Measurements from ENCODE around the gene CBLB. TPM values are rescaled to one million over a fixed set of nuclear protein-coding genes. Genes with fewer than 3 reads are reported as not detected.

CBLB gene
- total and polyA plus RNA-seq, 9 of the 15 experiments (the other 6 are each of a cell fraction or from before 2014, with no cell fraction given): 1.8 to 8.1 (median 5.3) TPM

DNA sequence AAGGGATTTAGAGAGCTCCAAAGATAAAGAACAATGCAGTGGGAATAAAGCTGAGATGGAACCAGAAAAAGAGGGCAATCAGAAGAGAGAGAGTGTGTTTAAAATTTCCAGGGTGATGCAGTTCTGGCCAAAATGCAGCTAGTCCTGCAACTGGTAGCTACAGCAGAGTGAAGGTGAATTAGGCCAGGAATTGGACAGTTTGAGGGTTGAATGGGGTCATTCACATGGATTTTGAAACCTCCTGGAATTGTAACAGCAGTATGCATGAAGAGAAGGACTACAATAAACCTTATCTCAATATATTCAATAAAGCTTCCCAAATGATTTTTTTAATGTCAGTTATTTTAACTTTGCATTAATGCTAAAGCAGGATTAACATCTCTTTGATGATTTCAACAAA, 85.2 kb downstream of the CBLB start:
- ATAC-seq (no peak), DNase-seq (ENCODE audit: extremely low read depth in 1 of 4, low spot score in 3 of 4) (no peak), FAIRE-seq (no peak)
- no peaks in the 10 kb centered on the region for H4K20me1 ChIP-seq (replicated peaks; ENCODE audit: control insufficient read depth, insufficient read depth, low read length)
- intact Hi-C loops (cut with micrococcal nuclease): no loop called here
- in situ Hi-C loops (cut with MboI): no loop called here
- no peak overlapping the region for H3K4me3 ChIP-seq
- no peaks in the 10 kb centered on the region for H3K27me3 ChIP-seq (ENCODE audit: control insufficient read depth in 2 of 2, insufficient read depth in 2 of 2, low read length in 2 of 2)
- no peaks in the 10 kb centered on the region for H3K36me3 ChIP-seq (ENCODE audit: control insufficient read depth, insufficient read depth, low read length)
- TF ChIP-seq HSF4 (CRISPR knock-in tag; IDR thresholded peaks at IDR 0.05; ENCODE audit: borderline replicate concordance): no peak
- TF ChIP-seq LEF1 (IDR thresholded peaks at IDR 0.05): no peak
- TF ChIP-seq, protein P1, sequence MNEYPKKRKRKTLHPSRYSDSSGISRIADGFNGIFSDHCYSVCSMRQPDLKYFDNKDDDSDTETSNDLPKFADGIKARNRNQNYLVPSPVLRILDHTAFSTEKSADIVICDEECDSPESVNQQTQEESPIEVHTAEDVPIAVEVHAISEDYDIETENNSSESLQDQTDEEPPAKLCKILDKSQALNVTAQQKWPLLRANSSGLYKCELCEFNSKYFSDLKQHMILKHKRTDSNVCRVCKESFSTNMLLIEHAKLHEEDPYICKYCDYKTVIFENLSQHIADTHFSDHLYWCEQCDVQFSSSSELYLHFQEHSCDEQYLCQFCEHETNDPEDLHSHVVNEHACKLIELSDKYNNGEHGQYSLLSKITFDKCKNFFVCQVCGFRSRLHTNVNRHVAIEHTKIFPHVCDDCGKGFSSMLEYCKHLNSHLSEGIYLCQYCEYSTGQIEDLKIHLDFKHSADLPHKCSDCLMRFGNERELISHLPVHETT (CRISPR knock-in tag; conservative IDR thresholded peaks at IDR 0.05 in 1 of 2, IDR thresholded peaks at IDR 0.05 in 1 of 2): no peak
- TF ChIP-seq ZBTB17 (CRISPR knock-in tag; IDR thresholded peaks at IDR 0.05): no peak
- TF ChIP-seq TCF7 (IDR thresholded peaks at IDR 0.05; ENCODE audit: borderline replicate concordance): no peak
- no peak for TF ChIP-seq STAG1 (CRISPR knock-in tag; IDR thresholded peaks at IDR 0.05; ENCODE audit: borderline replicate concordance)
- TF ChIP-seq ZNF232 (CRISPR knock-in tag; IDR thresholded peaks at IDR 0.05): no peak
- TF ChIP-seq, protein P2, sequence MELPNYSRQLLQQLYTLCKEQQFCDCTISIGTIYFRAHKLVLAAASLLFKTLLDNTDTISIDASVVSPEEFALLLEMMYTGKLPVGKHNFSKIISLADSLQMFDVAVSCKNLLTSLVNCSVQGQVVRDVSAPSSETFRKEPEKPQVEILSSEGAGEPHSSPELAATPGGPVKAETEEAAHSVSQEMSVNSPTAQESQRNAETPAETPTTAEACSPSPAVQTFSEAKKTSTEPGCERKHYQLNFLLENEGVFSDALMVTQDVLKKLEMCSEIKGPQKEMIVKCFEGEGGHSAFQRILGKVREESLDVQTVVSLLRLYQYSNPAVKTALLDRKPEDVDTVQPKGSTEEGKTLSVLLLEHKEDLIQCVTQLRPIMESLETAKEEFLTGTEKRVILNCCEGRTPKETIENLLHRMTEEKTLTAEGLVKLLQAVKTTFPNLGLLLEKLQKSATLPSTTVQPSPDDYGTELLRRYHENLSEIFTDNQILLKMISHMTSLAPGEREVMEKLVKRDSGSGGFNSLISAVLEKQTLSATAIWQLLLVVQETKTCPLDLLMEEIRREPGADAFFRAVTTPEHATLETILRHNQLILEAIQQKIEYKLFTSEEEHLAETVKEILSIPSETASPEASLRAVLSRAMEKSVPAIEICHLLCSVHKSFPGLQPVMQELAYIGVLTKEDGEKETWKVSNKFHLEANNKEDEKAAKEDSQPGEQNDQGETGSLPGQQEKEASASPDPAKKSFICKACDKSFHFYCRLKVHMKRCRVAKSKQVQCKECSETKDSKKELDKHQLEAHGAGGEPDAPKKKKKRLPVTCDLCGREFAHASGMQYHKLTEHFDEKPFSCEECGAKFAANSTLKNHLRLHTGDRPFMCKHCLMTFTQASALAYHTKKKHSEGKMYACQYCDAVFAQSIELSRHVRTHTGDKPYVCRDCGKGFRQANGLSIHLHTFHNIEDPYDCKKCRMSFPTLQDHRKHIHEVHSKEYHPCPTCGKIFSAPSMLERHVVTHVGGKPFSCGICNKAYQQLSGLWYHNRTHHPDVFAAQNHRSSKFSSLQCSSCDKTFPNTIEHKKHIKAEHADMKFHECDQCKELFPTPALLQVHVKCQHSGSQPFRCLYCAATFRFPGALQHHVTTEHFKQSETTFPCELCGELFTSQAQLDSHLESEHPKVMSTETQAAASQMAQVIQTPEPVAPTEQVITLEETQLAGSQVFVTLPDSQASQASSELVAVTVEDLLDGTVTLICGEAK (IDR thresholded peaks at IDR 0.05): no peak
- TF ChIP-seq, protein P2 (CRISPR knock-in tag; IDR thresholded peaks at IDR 0.05): no peak
- TF ChIP-seq U2AF1 (optimal IDR thresholded peaks at IDR 0.05; ENCODE audit: low read depth, low read length): no peak
- no peak for TF ChIP-seq TAF7 (tag; IDR thresholded peaks at IDR 0.05)
- no peak for TF ChIP-seq CBFA2T3 (IDR thresholded peaks at IDR 0.05)
- TF ChIP-seq ZNF696 (CRISPR knock-in tag; conservative IDR thresholded peaks at IDR 0.05): no peak
- TF ChIP-seq ZNF764 (CRISPR knock-in tag; IDR thresholded peaks at IDR 0.05; ENCODE audit: low read depth): no peak
- TF ChIP-seq ZNF282 (CRISPR knock-in tag; IDR thresholded peaks at IDR 0.05): no peak
- TF ChIP-seq RB1 (IDR thresholded peaks at IDR 0.05; ENCODE audit: low read depth): no peak
- no peak overlapping the region for H3K27ac ChIP-seq (ENCODE audit: extremely low read depth, low read depth, low read length)
- no peak overlapping the region for H2AFZ ChIP-seq (ENCODE audit: low read depth, low read length)
- H3K4me1 ChIP-seq (replicated peaks in 1 of 2; ENCODE audit: control insufficient read depth in 2 of 2, insufficient read depth in 2 of 2, low read length in 2 of 2): no peaks in the 10 kb centered on the region
- BruUV-seq (replicated peaks): no TSS peak
- no peaks in the 10 kb centered on the region for H3K79me2 ChIP-seq (ENCODE audit: control insufficient read depth, insufficient read depth, low read length)
- CTCF ChIA-PET (ENCODE audit: low intra/inter-chr PET ratio): no interaction called here
- H3K9me1 ChIP-seq (ENCODE audit: control insufficient read depth, insufficient read depth, low read length): no peaks in the 10 kb centered on the region
- no peak overlapping the region for H3K4me2 ChIP-seq (ENCODE audit: insufficient read depth, low read length)
- POLR2A ChIA-PET: no interaction called here
- no peak overlapping the region for H3K9ac ChIP-seq (ENCODE audit: insufficient read depth in 1 of 2, low read depth in 2 of 2, low read length in 2 of 2)
- no peaks in the 10 kb centered on the region for H3K9me3 ChIP-seq (replicated peaks; ENCODE audit: control insufficient read depth, insufficient read depth, low read depth, low read length)

Data from K562 (cell line).